H9 (cell line): ENCODE results near the gene ARHGEF10L. TPM values are rescaled to one million over a fixed set of nuclear protein-coding genes. Genes with fewer than 3 reads are reported as not detected.
A peak's percentile ranks its signal among the peaks of the same experiment; 100 is the strongest.

ENCODE experiments used
- DNase-seq: peaks from one replicate; pipeline ENCODE4 v3.0.0-alpha.2; 2017
- H2AFZ ChIP-seq: one replicate; pipeline ENCODE4 v1.6.1; 2013; ENCODE audit warnings: mild to moderate bottlenecking, low read length, control low read depth, moderate library complexity
- H2AK5ac ChIP-seq: 2 replicates; pipeline ENCODE4 v1.6.1; 2013; ENCODE audit warnings: low read length, control low read depth, mixed read lengths; ENCODE audit not compliant: insufficient read length
- H2BK120ac ChIP-seq: one replicate; pipeline ENCODE4 v1.6.1; 2013; ENCODE audit warnings: low read depth, mild to moderate bottlenecking, low read length, control low read depth, inconsistent platforms; ENCODE audit not compliant: poor library complexity, severe bottlenecking
- H2BK12ac ChIP-seq: 2 replicates; pipeline ENCODE4 v1.6.1; 2013; ENCODE audit warnings: low read length, control low read depth, mixed read lengths, low read depth; ENCODE audit not compliant: insufficient read length
- H2BK15ac ChIP-seq: 2 replicates; pipeline ENCODE4 v1.6.1; 2013; ENCODE audit warnings: low read depth, low read length, control low read depth
- H2BK20ac ChIP-seq: one replicate; pipeline ENCODE4 v1.6.1; 2013; ENCODE audit warnings: low read depth, mild to moderate bottlenecking, low read length, control low read depth, inconsistent platforms; ENCODE audit not compliant: poor library complexity, severe bottlenecking
- H2BK5ac ChIP-seq: 2 replicates; pipeline ENCODE4 v1.6.1; 2013; ENCODE audit warnings: low read length, control low read depth, mixed read lengths; ENCODE audit not compliant: insufficient read length
- H3K14ac ChIP-seq: 2 replicates; pipeline ENCODE4 v1.6.1; 2013; ENCODE audit warnings: low read length, control low read depth; ENCODE audit not compliant: insufficient read depth
- H3K18ac ChIP-seq: 2 replicates; pipeline ENCODE4 v1.6.1; 2013; ENCODE audit warnings: low read depth, mild to moderate bottlenecking, mixed read lengths, low read length, control low read depth; ENCODE audit not compliant: insufficient read length
- H3K23ac ChIP-seq: 2 replicates; pipeline ENCODE4 v1.6.1; 2013; ENCODE audit warnings: low read length, control low read depth, mixed read lengths, low read depth; ENCODE audit not compliant: insufficient read length
- H3K23me2 ChIP-seq: 2 replicates; pipeline ENCODE4 v1.6.1; 2013; ENCODE audit warnings: low read depth, mild to moderate bottlenecking, mixed read lengths, low read length, control low read depth; ENCODE audit not compliant: insufficient read length, poor library complexity, severe bottlenecking
- H3K27ac ChIP-seq: 2 replicates; pipeline ENCODE4 v1.5.1; 2013; ENCODE audit warnings: low read length, control low read depth, mixed read lengths, low read depth; ENCODE audit not compliant: insufficient read length
- H3K27me3 ChIP-seq: 2 replicates; pipeline ENCODE4 v1.6.1; 2013; ENCODE audit warnings: low read length, control low read depth, inconsistent platforms; ENCODE audit not compliant: insufficient read depth
- H3K4ac ChIP-seq: 2 replicates; pipeline ENCODE4 v1.6.1; 2013; ENCODE audit warnings: low read depth, mild to moderate bottlenecking, control low read depth, inconsistent platforms, low read length, moderate library complexity
- H3K4me1 ChIP-seq: 2 replicates; pipeline ENCODE4 v1.6.1; 2013; ENCODE audit warnings: low read length, control low read depth, inconsistent platforms; ENCODE audit not compliant: insufficient read depth
- H3K4me2 ChIP-seq: 2 replicates; pipeline ENCODE4 v1.6.1; 2013; ENCODE audit warnings: low read length, control low read depth, mixed read lengths; ENCODE audit not compliant: insufficient read length, insufficient read depth
- H3K56ac ChIP-seq: 2 replicates; pipeline ENCODE4 v1.6.1; 2013; ENCODE audit warnings: low read depth, mild to moderate bottlenecking, mixed read lengths, low read length, control low read depth; ENCODE audit not compliant: insufficient read length
- H3K79me1 ChIP-seq: 2 replicates; pipeline ENCODE4 v1.6.1; 2013; ENCODE audit warnings: low read depth, mild to moderate bottlenecking, moderate library complexity, low read length, control low read depth, inconsistent platforms; ENCODE audit not compliant: insufficient read depth, poor library complexity, severe bottlenecking
- H3K79me2 ChIP-seq: 2 replicates; pipeline ENCODE4 v1.6.1; 2013; ENCODE audit warnings: low read length, control low read depth, inconsistent platforms; ENCODE audit not compliant: insufficient read depth
- H3K9ac ChIP-seq: 2 replicates; pipeline ENCODE4 v1.6.1; 2013; ENCODE audit warnings: low read length, control low read depth, mixed read lengths; ENCODE audit not compliant: insufficient read length; ENCODE audit errors: extremely low read depth
- H3K9me3 ChIP-seq: one replicate; pipeline ENCODE4 v1.6.1; 2013; ENCODE audit warnings: low read depth, low read length, inconsistent platforms; ENCODE audit not compliant: control insufficient read depth
- H3T11ph ChIP-seq: one replicate; pipeline ENCODE4 v1.6.1; 2013; ENCODE audit warnings: mild to moderate bottlenecking, low read length, control low read depth, inconsistent platforms
- H4K20me1 ChIP-seq: one replicate; pipeline ENCODE4 v1.6.1; 2013; ENCODE audit not compliant: control insufficient read depth, insufficient read length, insufficient read depth
- H4K5ac ChIP-seq: 2 replicates; pipeline ENCODE4 v1.6.1; 2013; ENCODE audit warnings: low read depth, mild to moderate bottlenecking, mixed read lengths, low read length, control low read depth; ENCODE audit not compliant: insufficient read length
- H4K8ac ChIP-seq: replicated peaks from 2 replicates; pipeline ENCODE4 v1.6.1; 2013; ENCODE audit warnings: low read length, control low read depth, mixed read lengths, low read depth; ENCODE audit not compliant: insufficient read length
- H4K91ac ChIP-seq: 2 replicates; pipeline ENCODE4 v1.6.1; 2013; ENCODE audit warnings: low read depth, mild to moderate bottlenecking, moderate library complexity, mixed read lengths, low read length, control low read depth; ENCODE audit not compliant: insufficient read length
- H3K27ac Mint-ChIP-seq, 3 experiments: 2 replicates in 2 of 3; 3 replicates in 1 of 3; pipeline ENCODE4 v1.8.0; 2020 to 2021; ENCODE audit warnings: mixed read lengths in 3 of 3, mild to moderate bottlenecking in 1 of 3, moderate library complexity in 1 of 3
- H3K27me3 Mint-ChIP-seq: 2 replicates; pipeline ENCODE4 v1.8.0; 2021; ENCODE audit warnings: low read depth, mild to moderate bottlenecking, moderate library complexity, mixed read lengths
- H3K36me3 Mint-ChIP-seq, 3 experiments: 2 replicates in 2 of 3; 3 replicates in 1 of 3; pipeline ENCODE4 v1.8.0; 2020 to 2021; ENCODE audit warnings: low read depth in 3 of 3, mixed read lengths in 3 of 3; ENCODE audit not compliant: insufficient read depth in 1 of 3
- H3K4me1 Mint-ChIP-seq, 2 experiments: 2 replicates each; pipeline ENCODE4 v1.8.0; 2020; ENCODE audit warnings: mixed read lengths in 2 of 2
- H3K4me3 Mint-ChIP-seq, 2 experiments: 2 replicates in 1 of 2; 3 replicates in 1 of 2; pipeline ENCODE4 v1.8.0; 2020 to 2021; ENCODE audit warnings: mild to moderate bottlenecking in 2 of 2, mixed read lengths in 2 of 2, moderate library complexity in 1 of 2
- H3K9me3 Mint-ChIP-seq, 2 experiments: 2 replicates in 1 of 2; 3 replicates in 1 of 2; pipeline ENCODE4 v1.8.0; 2020; ENCODE audit warnings: mild to moderate bottlenecking in 2 of 2, mixed read lengths in 2 of 2, moderate library complexity in 1 of 2
- CTCF ChIP-seq: fragments of 200-600 bp; sonication (generic); conservative IDR thresholded peaks from 3 replicates; pipeline ENCODE4 v1.8.0; 2021; ENCODE audit warnings: antibody characterized with exemption, mild to moderate bottlenecking
- WGBS: extraction: QIAGEN DNeasy Blood & Tissue Kit; methylation state at CpG from one replicate; pipeline ENCODE4 v1.1.7; 2013; ENCODE audit warnings: missing lambda C conversion rate, low lambda C conversion rate, mixed read lengths; ENCODE audit not compliant: insufficient read length; ENCODE audit errors: extremely low coverage; 5-methylcytosine and 5-hydroxymethylcytosine counted together
- total RNA-seq: library from RNA; stranded (reverse); gene quantifications from 2 replicates; pipeline ENCODE4 v1.2.1, GENCODE V29; 2021

The ARHGEF10L gene
- total RNA-seq, 1 experiment from 2014 or later = 20.2 TPM

- H4K91ac ChIP-seq = no peak overlapping the region
- H3K27ac Mint-ChIP-seq = peak overlapping the region in 1 of 3 experiments; percentile 64; a peak in 1 of 7 replicates
- no peaks in the 10 kb centered on the region for H4K20me1 ChIP-seq
- no peak overlapping the region for H3K56ac ChIP-seq
- no peak overlapping the region for H3T11ph ChIP-seq
- H3K27me3 Mint-ChIP-seq = peaks cover 7% of the 10 kb centered on the region
- H3K23me2 ChIP-seq = no peaks in the 10 kb centered on the region
- H3K27ac ChIP-seq = no peak overlapping the region
- WGBS = no CpG with 5 or more reads among the region's 25 CpGs
- no peak overlapping the region for H3K4me2 ChIP-seq
- peak overlapping the region in 1 of 2 experiments; percentile 30; a peak in 1 of 5 replicates for H3K4me3 Mint-ChIP-seq
- no peak overlapping the region for H3K18ac ChIP-seq
- no peaks in the 10 kb centered on the region for H3K36me3 Mint-ChIP-seq
- no peak overlapping the region for H4K8ac ChIP-seq
- H3K9me3 Mint-ChIP-seq = no peaks in the 10 kb centered on the region
- no peak overlapping the region for H2BK15ac ChIP-seq
- H3K4me1 ChIP-seq = no peaks in the 10 kb centered on the region
- no peak for TF ChIP-seq CTCF
- H3K79me1 ChIP-seq = no peaks in the 10 kb centered on the region
- no peak overlapping the region for H2BK120ac ChIP-seq
- H3K9ac ChIP-seq = no peak overlapping the region
- no peaks in the 10 kb centered on the region for H3K79me2 ChIP-seq
- H3K9me3 ChIP-seq = no peaks in the 10 kb centered on the region
- H3K4ac ChIP-seq = no peak overlapping the region
- H2BK20ac ChIP-seq = no peak overlapping the region
- H2AFZ ChIP-seq = no peak overlapping the region
- no peak for DNase-seq
- H4K5ac ChIP-seq = no peak overlapping the region
- H2BK12ac ChIP-seq = no peak overlapping the region
- no peak overlapping the region for H2AK5ac ChIP-seq
- H3K4me1 Mint-ChIP-seq = peaks cover 0 to 8% of the 10 kb centered on the region in 2 experiments; a peak in 3 of 4 replicates
- H3K23ac ChIP-seq = no peak overlapping the region
- H2BK5ac ChIP-seq = no peak overlapping the region
- H3K27me3 ChIP-seq = no peaks in the 10 kb centered on the region
- no peak overlapping the region for H3K14ac ChIP-seq
Observed at GRCh38 chr1:17717594-17718535, 178.4 kb downstream of the ARHGEF10L start.
